H9 (cell line): ENCODE measurements around the gene MARK4. TPM values are rescaled to one million over a fixed set of nuclear protein-coding genes. Genes with fewer than 3 reads are reported as not detected.

ENCODE experiments used
- DNase-seq: peaks from one replicate; pipeline ENCODE4 v3.0.0-alpha.2; 2017
- H2AFZ ChIP-seq: one replicate; pipeline ENCODE4 v1.6.1; 2013; ENCODE audit warnings: mild to moderate bottlenecking, low read length, control low read depth, moderate library complexity
- H2AK5ac ChIP-seq: 2 replicates; pipeline ENCODE4 v1.6.1; 2013; ENCODE audit warnings: low read length, control low read depth, mixed read lengths; ENCODE audit not compliant: insufficient read length
- H2BK120ac ChIP-seq: one replicate; pipeline ENCODE4 v1.6.1; 2013; ENCODE audit warnings: low read depth, mild to moderate bottlenecking, low read length, control low read depth, inconsistent platforms; ENCODE audit not compliant: poor library complexity, severe bottlenecking
- H2BK12ac ChIP-seq: 2 replicates; pipeline ENCODE4 v1.6.1; 2013; ENCODE audit warnings: low read length, control low read depth, mixed read lengths, low read depth; ENCODE audit not compliant: insufficient read length
- H2BK15ac ChIP-seq: 2 replicates; pipeline ENCODE4 v1.6.1; 2013; ENCODE audit warnings: low read depth, low read length, control low read depth
- H2BK20ac ChIP-seq: one replicate; pipeline ENCODE4 v1.6.1; 2013; ENCODE audit warnings: low read depth, mild to moderate bottlenecking, low read length, control low read depth, inconsistent platforms; ENCODE audit not compliant: poor library complexity, severe bottlenecking
- H2BK5ac ChIP-seq: 2 replicates; pipeline ENCODE4 v1.6.1; 2013; ENCODE audit warnings: low read length, control low read depth, mixed read lengths; ENCODE audit not compliant: insufficient read length
- H3K14ac ChIP-seq: 2 replicates; pipeline ENCODE4 v1.6.1; 2013; ENCODE audit warnings: low read length, control low read depth; ENCODE audit not compliant: insufficient read depth
- H3K18ac ChIP-seq: 2 replicates; pipeline ENCODE4 v1.6.1; 2013; ENCODE audit warnings: low read depth, mild to moderate bottlenecking, mixed read lengths, low read length, control low read depth; ENCODE audit not compliant: insufficient read length
- H3K23ac ChIP-seq: 2 replicates; pipeline ENCODE4 v1.6.1; 2013; ENCODE audit warnings: low read length, control low read depth, mixed read lengths, low read depth; ENCODE audit not compliant: insufficient read length
- H3K23me2 ChIP-seq: 2 replicates; pipeline ENCODE4 v1.6.1; 2013; ENCODE audit warnings: low read depth, mild to moderate bottlenecking, mixed read lengths, low read length, control low read depth; ENCODE audit not compliant: insufficient read length, poor library complexity, severe bottlenecking
- H3K27ac ChIP-seq: 2 replicates; pipeline ENCODE4 v1.5.1; 2013; ENCODE audit warnings: low read length, control low read depth, mixed read lengths, low read depth; ENCODE audit not compliant: insufficient read length
- H3K27me3 ChIP-seq: 2 replicates; pipeline ENCODE4 v1.6.1; 2013; ENCODE audit warnings: low read length, control low read depth, inconsistent platforms; ENCODE audit not compliant: insufficient read depth
- H3K4ac ChIP-seq: 2 replicates; pipeline ENCODE4 v1.6.1; 2013; ENCODE audit warnings: low read depth, mild to moderate bottlenecking, control low read depth, inconsistent platforms, low read length, moderate library complexity
- H3K4me1 ChIP-seq: 2 replicates; pipeline ENCODE4 v1.6.1; 2013; ENCODE audit warnings: low read length, control low read depth, inconsistent platforms; ENCODE audit not compliant: insufficient read depth
- H3K4me2 ChIP-seq: 2 replicates; pipeline ENCODE4 v1.6.1; 2013; ENCODE audit warnings: low read length, control low read depth, mixed read lengths; ENCODE audit not compliant: insufficient read length, insufficient read depth
- H3K56ac ChIP-seq: 2 replicates; pipeline ENCODE4 v1.6.1; 2013; ENCODE audit warnings: low read depth, mild to moderate bottlenecking, mixed read lengths, low read length, control low read depth; ENCODE audit not compliant: insufficient read length
- H3K79me1 ChIP-seq: 2 replicates; pipeline ENCODE4 v1.6.1; 2013; ENCODE audit warnings: low read depth, mild to moderate bottlenecking, moderate library complexity, low read length, control low read depth, inconsistent platforms; ENCODE audit not compliant: insufficient read depth, poor library complexity, severe bottlenecking
- H3K79me2 ChIP-seq: 2 replicates; pipeline ENCODE4 v1.6.1; 2013; ENCODE audit warnings: low read length, control low read depth, inconsistent platforms; ENCODE audit not compliant: insufficient read depth
- H3K9ac ChIP-seq: 2 replicates; pipeline ENCODE4 v1.6.1; 2013; ENCODE audit warnings: low read length, control low read depth, mixed read lengths; ENCODE audit not compliant: insufficient read length; ENCODE audit errors: extremely low read depth
- H3K9me3 ChIP-seq: one replicate; pipeline ENCODE4 v1.6.1; 2013; ENCODE audit warnings: low read depth, low read length, inconsistent platforms; ENCODE audit not compliant: control insufficient read depth
- H3T11ph ChIP-seq: one replicate; pipeline ENCODE4 v1.6.1; 2013; ENCODE audit warnings: mild to moderate bottlenecking, low read length, control low read depth, inconsistent platforms
- H4K20me1 ChIP-seq: one replicate; pipeline ENCODE4 v1.6.1; 2013; ENCODE audit not compliant: control insufficient read depth, insufficient read length, insufficient read depth
- H4K5ac ChIP-seq: 2 replicates; pipeline ENCODE4 v1.6.1; 2013; ENCODE audit warnings: low read depth, mild to moderate bottlenecking, mixed read lengths, low read length, control low read depth; ENCODE audit not compliant: insufficient read length
- H4K8ac ChIP-seq: replicated peaks from 2 replicates; pipeline ENCODE4 v1.6.1; 2013; ENCODE audit warnings: low read length, control low read depth, mixed read lengths, low read depth; ENCODE audit not compliant: insufficient read length
- H4K91ac ChIP-seq: 2 replicates; pipeline ENCODE4 v1.6.1; 2013; ENCODE audit warnings: low read depth, mild to moderate bottlenecking, moderate library complexity, mixed read lengths, low read length, control low read depth; ENCODE audit not compliant: insufficient read length
- H3K27ac Mint-ChIP-seq, 3 experiments: 2 replicates in 2 of 3; 3 replicates in 1 of 3; pipeline ENCODE4 v1.8.0; 2020 to 2021; ENCODE audit warnings: mixed read lengths in 3 of 3, mild to moderate bottlenecking in 1 of 3, moderate library complexity in 1 of 3
- H3K27me3 Mint-ChIP-seq: 2 replicates; pipeline ENCODE4 v1.8.0; 2021; ENCODE audit warnings: low read depth, mild to moderate bottlenecking, moderate library complexity, mixed read lengths
- H3K36me3 Mint-ChIP-seq, 3 experiments: 2 replicates in 2 of 3; 3 replicates in 1 of 3; pipeline ENCODE4 v1.8.0; 2020 to 2021; ENCODE audit warnings: low read depth in 3 of 3, mixed read lengths in 3 of 3; ENCODE audit not compliant: insufficient read depth in 1 of 3
- H3K4me1 Mint-ChIP-seq, 2 experiments: 2 replicates each; pipeline ENCODE4 v1.8.0; 2020; ENCODE audit warnings: mixed read lengths in 2 of 2
- H3K4me3 Mint-ChIP-seq, 2 experiments: 2 replicates in 1 of 2; 3 replicates in 1 of 2; pipeline ENCODE4 v1.8.0; 2020 to 2021; ENCODE audit warnings: mild to moderate bottlenecking in 2 of 2, mixed read lengths in 2 of 2, moderate library complexity in 1 of 2
- H3K9me3 Mint-ChIP-seq, 2 experiments: 2 replicates in 1 of 2; 3 replicates in 1 of 2; pipeline ENCODE4 v1.8.0; 2020; ENCODE audit warnings: mild to moderate bottlenecking in 2 of 2, mixed read lengths in 2 of 2, moderate library complexity in 1 of 2
- WGBS: extraction: QIAGEN DNeasy Blood & Tissue Kit; methylation state at CpG from one replicate; pipeline ENCODE4 v1.1.7; 2013; ENCODE audit warnings: missing lambda C conversion rate, low lambda C conversion rate, mixed read lengths; ENCODE audit not compliant: insufficient read length; ENCODE audit errors: extremely low coverage; 5-methylcytosine and 5-hydroxymethylcytosine counted together
- total RNA-seq: library from RNA; stranded (reverse); gene quantifications from 2 replicates; pipeline ENCODE4 v1.2.1, GENCODE V29; 2021
- TF ChIP-seq, protein P1 (sequence below): fragments of 200-600 bp; sonication (generic); conservative IDR thresholded peaks from 3 replicates; pipeline ENCODE4 v1.8.0; 2021; ENCODE audit warnings: antibody characterized with exemption, mild to moderate bottlenecking

The MARK4 gene
- total RNA-seq, 1 experiment from 2014 or later, result 44.7 TPM

DNA sequence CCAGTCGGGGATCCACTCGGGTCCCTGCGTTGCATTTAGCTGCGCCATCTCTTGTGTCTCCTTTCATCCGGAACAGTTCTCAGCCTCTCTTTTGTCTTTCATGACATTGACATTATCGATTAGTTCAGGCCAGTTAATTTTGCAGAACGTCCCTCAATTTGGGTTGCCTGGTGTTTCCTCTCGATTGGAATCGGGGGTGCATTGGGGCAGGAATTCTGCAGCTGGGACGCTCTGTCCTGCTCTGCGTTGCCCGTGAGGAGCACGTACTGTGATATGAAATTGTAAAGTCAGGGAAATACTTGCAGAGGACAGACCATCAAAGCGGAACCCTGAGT lies 22.4 kb downstream of the MARK4 start:
- Histone ChIP-seq H4K20me1 (no peaks in the 10 kb centered on the region), H3K23me2 (no peaks in the 10 kb centered on the region), H3K79me2 (no peaks in the 10 kb centered on the region), H3K4me2 (no peak overlapping the region), H2BK12ac (no peak overlapping the region), H3K9me3 (no peaks in the 10 kb centered on the region), H3T11ph (no peak overlapping the region), H3K23ac (no peak overlapping the region), H3K14ac (no peak overlapping the region), H3K4me1 (no peaks in the 10 kb centered on the region), H2AFZ (no peak overlapping the region), H3K27me3 (no peaks in the 10 kb centered on the region), H3K4ac (no peak overlapping the region), H3K56ac (no peak overlapping the region), H2BK5ac (no peak overlapping the region), H4K8ac (no peak overlapping the region), H2BK15ac (no peak overlapping the region), H4K5ac (no peak overlapping the region), H4K91ac (no peak overlapping the region), H3K18ac (no peak overlapping the region), H2AK5ac (no peak overlapping the region), H3K79me1 (no peaks in the 10 kb centered on the region), H3K9ac (no peak overlapping the region), H2BK20ac (no peak overlapping the region), H2BK120ac (no peak overlapping the region), H3K27ac (no peak overlapping the region)
- WGBS, result no CpG with 5 or more reads among the region's 14 CpGs
- Mint-ChIP-seq H3K27me3 (no peaks in the 10 kb centered on the region), H3K9me3 (no peaks in the 10 kb centered on the region), H3K36me3 (peaks cover 12 to 54% (median 54%) of the 10 kb centered on the region in 3 experiments; a peak in 6 of 7 replicates), H3K4me3 (no peak overlapping the region), H3K27ac (no peak overlapping the region), H3K4me1 (peaks cover 0 to 5% of the 10 kb centered on the region in 2 experiments; a peak in 2 of 4 replicates)
- no peak for DNase-seq
- TF ChIP-seq, protein P1, sequence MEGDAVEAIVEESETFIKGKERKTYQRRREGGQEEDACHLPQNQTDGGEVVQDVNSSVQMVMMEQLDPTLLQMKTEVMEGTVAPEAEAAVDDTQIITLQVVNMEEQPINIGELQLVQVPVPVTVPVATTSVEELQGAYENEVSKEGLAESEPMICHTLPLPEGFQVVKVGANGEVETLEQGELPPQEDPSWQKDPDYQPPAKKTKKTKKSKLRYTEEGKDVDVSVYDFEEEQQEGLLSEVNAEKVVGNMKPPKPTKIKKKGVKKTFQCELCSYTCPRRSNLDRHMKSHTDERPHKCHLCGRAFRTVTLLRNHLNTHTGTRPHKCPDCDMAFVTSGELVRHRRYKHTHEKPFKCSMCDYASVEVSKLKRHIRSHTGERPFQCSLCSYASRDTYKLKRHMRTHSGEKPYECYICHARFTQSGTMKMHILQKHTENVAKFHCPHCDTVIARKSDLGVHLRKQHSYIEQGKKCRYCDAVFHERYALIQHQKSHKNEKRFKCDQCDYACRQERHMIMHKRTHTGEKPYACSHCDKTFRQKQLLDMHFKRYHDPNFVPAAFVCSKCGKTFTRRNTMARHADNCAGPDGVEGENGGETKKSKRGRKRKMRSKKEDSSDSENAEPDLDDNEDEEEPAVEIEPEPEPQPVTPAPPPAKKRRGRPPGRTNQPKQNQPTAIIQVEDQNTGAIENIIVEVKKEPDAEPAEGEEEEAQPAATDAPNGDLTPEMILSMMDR, result no peak
